Fibroblast of villous mesenchyme (primary cell): ENCODE measurements around the gene RNU1-3. TPM values are rescaled to one million over a fixed set of nuclear protein-coding genes. Genes with fewer than 3 reads are reported as not detected.
"Not testable (repeated sequence)": the region's sequence is repeated elsewhere in the genome, so short reads cannot be mapped to it uniquely, and the experiment has no call there.

Experiments used
- DNase-seq: peaks from one replicate; pipeline ENCODE4 v3.0.0-alpha.2; 2010; ENCODE audit warnings: low read depth
- H3K4me3 ChIP-seq: 2 replicates; pipeline ENCODE4 v1.5.1; 2011; ENCODE audit warnings: low read depth, mild to moderate bottlenecking, low read length
- CTCF ChIP-seq: IDR thresholded peaks from 2 replicates; pipeline ENCODE4 v1.5.1; 2012; ENCODE audit warnings: low read depth, mild to moderate bottlenecking, low read length; ENCODE audit not compliant: insufficient read depth
- total RNA-seq: library from RNA; depleted of rRNA; stranded (reverse); fragments of >200 nt; gene quantifications from 2 replicates; pipeline ENCODE4 v1.2.3, GENCODE V29; 2012

RNU1-3 gene
- total RNA-seq, 1 donor, result not detected

- TF ChIP-seq CTCF, result no peak
- no peak overlapping the region for H3K4me3 ChIP-seq
- no peak for DNase-seq
Measured at GRCh38 chr1:16628361-16629111, 38.2 kb downstream of the RNU1-3 start.

GRCh38 chr1:16626409-16626983 is 40.3 kb downstream of the RNU1-3 start:
- not testable (repeated sequence) for DNase-seq, H3K4me3 ChIP-seq

- DNase-seq, result no peak
- TF ChIP-seq CTCF, result no peak
- H3K4me3 ChIP-seq, result no peak overlapping the region
Measured at GRCh38 chr1:16625497-16626408, 41.0 kb downstream of the RNU1-3 start.

GRCh38 chr1:16623812-16624719 is 42.7 kb downstream of the RNU1-3 start:
- not testable (repeated sequence) for H3K4me3 ChIP-seq, DNase-seq

GRCh38 chr1:16623337-16623736 is 43.4 kb downstream of the RNU1-3 start:
- H3K4me3 ChIP-seq, DNase-seq: not testable (repeated sequence)

GRCh38 chr1:16621681-16622315 is 45.0 kb downstream of the RNU1-3 start:
- DNase-seq, H3K4me3 ChIP-seq: not testable (repeated sequence)

- no peak overlapping the region for H3K4me3 ChIP-seq
- DNase-seq, result no peak
- TF ChIP-seq CTCF, result no peak
Measured at GRCh38 chr1:16621300-16621658, 45.5 kb downstream of the RNU1-3 start.

GRCh38 chr1:16619803-16620501 is 46.8 kb downstream of the RNU1-3 start:
- not testable (repeated sequence) for DNase-seq, H3K4me3 ChIP-seq
